HepG2 (cell line): ENCODE measurements around the gene BTG4. TPM values are rescaled to one million over a fixed set of nuclear protein-coding genes. Genes with fewer than 3 reads are reported as not detected.

Experiments
- ATAC-seq: fragments of 200-7000 bp; cut with Tn5 transposase; 3 replicates; pipeline ENCODE4 v1.9.1; 2020; ENCODE audit warnings: mild to moderate bottlenecking, moderate library complexity
- BruUV-seq: library from RNA; stranded (reverse); fragments of 400-500 nt; replicated peaks from 2 replicates; lab custom pipeline; 2021; lab: Mats Ljungman, UMichigan
- CTCF ChIA-PET: fragments of 300-600 bp; formaldehyde crosslinking; extraction: SDS; loops from one replicate; lab custom pipeline; 2021; ENCODE audit warnings: low total read pairs, inconsistent platforms, low intra/inter-chr PET ratio; lab: Yijun Ruan, JAX
- POLR2A ChIA-PET: fragments of 350-600 bp; sonication (Branson Sonifier 250); formaldehyde crosslinking; loops from one replicate; lab custom pipeline; 2020; ENCODE audit warnings: antibody characterized with exemption, inconsistent platforms; lab: Yijun Ruan, JAX
- DNase-seq: peaks from one replicate; pipeline ENCODE4 v3.0.0-alpha.2; 2015; ENCODE audit warnings: low spot score
- FAIRE-seq: peaks from 3 replicates; lab custom pipeline; 2011; peaks lifted over from hg19 to GRCh38; lab: Jason Lieb, UNC
- H2AFZ ChIP-seq: one replicate; pipeline ENCODE4 v1.6.1; 2011; ENCODE audit warnings: low read length, inconsistent platforms
- H3K27ac ChIP-seq: fragments of 300-600 bp; 3 replicates; pipeline ENCODE4 v1.8.0; 2011; ENCODE audit warnings: mixed run types, mild to moderate bottlenecking, mixed read lengths, low read length, inconsistent platforms; ENCODE audit not compliant: insufficient read depth; ENCODE audit errors: extremely low read length
- H3K27me3 ChIP-seq, 2 experiments: fragments of 200-600 bp in 1 of 2; 2 replicates in 1 of 2; 3 replicates in 1 of 2; pipeline versions ENCODE4 v1.6.0 to v1.8.0; 2011; ENCODE audit warnings: low read length in 2 of 2, mild to moderate bottlenecking in 2 of 2, moderate library complexity in 2 of 2, inconsistent platforms in 1 of 2; ENCODE audit not compliant: insufficient read depth in 2 of 2, control insufficient read depth in 1 of 2
- H3K36me3 ChIP-seq, 2 experiments: fragments of 200-600 bp in 1 of 2; replicated peaks in 1 of 2; 2 replicates in 1 of 2; 3 replicates in 1 of 2; pipeline versions ENCODE4 v1.5.1 to v1.8.0; 2011; ENCODE audit warnings: low read length in 2 of 2, inconsistent platforms in 1 of 2; ENCODE audit not compliant: insufficient read depth in 2 of 2, control insufficient read depth in 1 of 2
- H3K4me1 ChIP-seq: 2 replicates; pipeline ENCODE4 v1.5.1; 2012; ENCODE audit warnings: low read length, inconsistent platforms; ENCODE audit not compliant: insufficient read depth
- H3K4me2 ChIP-seq: 2 replicates; pipeline ENCODE4 v1.6.0; 2011; ENCODE audit warnings: low read depth, low read length, inconsistent platforms
- H3K4me3 ChIP-seq, 3 experiments: fragments of 200-600 bp in 1 of 3; sonication (generic), shearing (Covaris generic) in 1 of 3; replicated peaks in 1 of 3; 2 replicates each; pipeline ENCODE4 v1.5.1; 2011 to 2016; ENCODE audit warnings: low read length in 3 of 3, inconsistent platforms in 2 of 3, low read depth in 2 of 3, mild to moderate bottlenecking in 2 of 3, control low read depth in 1 of 3, mixed read lengths in 1 of 3; ENCODE audit not compliant: insufficient read depth in 1 of 3
- H3K79me2 ChIP-seq: one replicate; pipeline ENCODE4 v1.6.1; 2011; ENCODE audit warnings: low read length, inconsistent platforms; ENCODE audit not compliant: insufficient read depth
- H3K9ac ChIP-seq: 2 replicates; pipeline ENCODE4 v1.6.0; 2011; ENCODE audit warnings: mild to moderate bottlenecking, low read depth, low read length, inconsistent platforms; ENCODE audit not compliant: insufficient read depth
- H3K9me3 ChIP-seq: 2 replicates; pipeline ENCODE4 v1.5.1; 2012; ENCODE audit warnings: mild to moderate bottlenecking, low read length
- H4K20me1 ChIP-seq: 2 replicates; pipeline ENCODE4 v1.6.0; 2011; ENCODE audit warnings: inconsistent platforms, mild to moderate bottlenecking, low read length, moderate library complexity; ENCODE audit not compliant: insufficient read depth
- MAZ ChIP-seq, 2 experiments: sonication (generic) in 1 of 2; formaldehyde crosslinking in 1 of 2; IDR thresholded peaks; 2 replicates each; pipeline versions ENCODE4 v1.5.0 to v1.6.1; 2012 to 2020; ENCODE audit warnings: low read depth in 2 of 2, mild to moderate bottlenecking in 2 of 2, borderline replicate concordance in 1 of 2, improper control_type of control experiment in 1 of 2, low read length in 1 of 2, missing genetic modification reagents in 1 of 2, moderate library complexity in 1 of 2
- NONO ChIP-seq, 2 experiments: fragments of 450-650 bp in 1 of 2; sonication (generic) in 1 of 2; formaldehyde crosslinking in 1 of 2; IDR thresholded peaks in 1 of 2; conservative IDR thresholded peaks in 1 of 2; 2 replicates each; pipeline versions ENCODE4 v1.6.1 to v1.8.0; 2017 to 2022; ENCODE audit warnings: mild to moderate bottlenecking in 1 of 2, missing genetic modification reagents in 1 of 2, moderate library complexity in 1 of 2
- STAG1 ChIP-seq: sonication (generic); formaldehyde crosslinking; IDR thresholded peaks from 2 replicates; pipeline ENCODE4 v1.4.0; 2020; ENCODE audit warnings: missing genetic modification reagents
- WGBS: methylation state at CpG from one replicate; pipeline ENCODE4 v1.1.6; 2017; ENCODE audit warnings: low lambda C conversion rate; 5-methylcytosine and 5-hydroxymethylcytosine counted together
- in situ Hi-C: cut with HindIII; loops from 2 replicates; pipeline ENCODE4 v1.10.0; 2017; ENCODE audit warnings: low pct_unique_long_range_greater_than_20kb; ENCODE audit not compliant: extremely low pct_ligation_motif_present
- intact Hi-C: fragments of 100-400 bp; cut with micrococcal nuclease; formaldehyde crosslinking; loops from one replicate; pipeline ENCODE4 v1.10.0; 2022; ENCODE audit not compliant: unreplicated experiment
- polyA plus RNA-seq, 8 experiments: library from polyadenylated mRNA; depleted of rRNA in 3 of 8; stranded (reverse) in 7 of 8; unstranded in 1 of 8; fragments of >200 nt; fragmentation: Illumina TruSeq in 4 of 8; extraction: Trizol in 4 of 8; gene quantifications; 2 replicates each; pipeline versions ENCODE4 v1.2.1 to v1.2.3, GENCODE V29; 2011 to 2016; ENCODE audit warnings: low read depth in 4 of 8, missing spikeins in 1 of 8, mixed read lengths in 1 of 8; ENCODE audit not compliant: insufficient read depth in 1 of 8
- total RNA-seq, 5 experiments: library from RNA; depleted of rRNA; stranded (reverse); fragments of >200 nt; fragmentation: Illumina TruSeq; extraction: Trizol; gene quantifications; 2 replicates each; pipeline ENCODE4 v1.2.3, GENCODE V29; 2016; ENCODE audit warnings: low read depth in 1 of 5
- TF ChIP-seq, protein P1 (sequence below): sonication (generic); formaldehyde crosslinking; IDR thresholded peaks from 2 replicates; pipeline ENCODE4 v1.5.0; 2020; ENCODE audit warnings: mild to moderate bottlenecking, missing genetic modification reagents, moderate library complexity
- TF ChIP-seq, protein P2 (sequence below): sonication (generic); formaldehyde crosslinking; IDR thresholded peaks from 2 replicates; pipeline ENCODE4 v1.4.0; 2020; ENCODE audit warnings: mild to moderate bottlenecking, missing genetic modification reagents
- TF ChIP-seq, protein P3 (sequence below): sonication (generic); formaldehyde crosslinking; IDR thresholded peaks from 2 replicates; pipeline ENCODE4 v1.5.1; 2020; ENCODE audit warnings: mild to moderate bottlenecking, missing genetic modification reagents, moderate library complexity

BTG4 gene
- total and polyA plus RNA-seq, 2 of the 13 experiments (the other 11 are each of a cell fraction or from before 2014, with no cell fraction given), result not detected

DNA sequence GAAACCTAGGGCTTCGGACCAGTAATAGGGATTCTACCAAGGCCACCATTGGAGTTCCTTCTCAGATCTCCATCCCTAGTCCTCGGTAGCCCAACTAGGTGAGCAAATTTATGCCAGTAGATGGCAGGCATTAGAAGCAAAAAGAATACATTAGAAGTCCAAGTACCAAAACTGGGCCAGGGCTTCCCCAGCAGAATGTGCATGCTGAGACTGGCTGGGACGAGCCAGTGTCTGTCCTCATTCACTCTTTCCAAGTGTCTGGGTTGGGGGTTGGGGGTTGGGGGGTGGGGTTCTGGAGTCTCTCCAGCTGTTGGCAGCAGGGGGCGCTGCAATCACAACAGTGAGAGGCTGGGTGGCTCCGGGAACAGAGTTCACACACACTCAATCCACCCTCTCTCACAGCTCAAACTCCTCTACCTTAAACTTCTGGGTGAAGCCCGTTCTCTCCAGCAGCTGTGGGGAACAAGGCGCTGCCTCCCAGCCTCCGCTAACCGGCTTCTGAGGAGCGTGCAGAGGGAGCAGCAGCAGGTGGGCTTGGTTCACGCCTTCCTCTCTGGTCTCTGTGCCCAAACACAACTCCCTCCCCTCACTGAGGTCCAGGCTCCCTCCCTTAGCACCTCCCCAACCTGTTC, 57.5 kb downstream of the BTG4 start:
- no peak overlapping the region for H2AFZ ChIP-seq
- TF ChIP-seq MAZ (IDR thresholded peaks at IDR 0.05; ENCODE audit: borderline replicate concordance, low read depth, low read length) (peak; percentile 37; the same call in 1 of the 2 replicates), MAZ (CRISPR knock-in tag; IDR thresholded peaks at IDR 0.05; ENCODE audit: low read depth) (no peak), NONO (IDR thresholded peaks at IDR 0.05) (no peak), NONO (CRISPR knock-in tag; conservative IDR thresholded peaks at IDR 0.05) (no peak), STAG1 (peak; percentile 54)
- TF ChIP-seq, protein P1, sequence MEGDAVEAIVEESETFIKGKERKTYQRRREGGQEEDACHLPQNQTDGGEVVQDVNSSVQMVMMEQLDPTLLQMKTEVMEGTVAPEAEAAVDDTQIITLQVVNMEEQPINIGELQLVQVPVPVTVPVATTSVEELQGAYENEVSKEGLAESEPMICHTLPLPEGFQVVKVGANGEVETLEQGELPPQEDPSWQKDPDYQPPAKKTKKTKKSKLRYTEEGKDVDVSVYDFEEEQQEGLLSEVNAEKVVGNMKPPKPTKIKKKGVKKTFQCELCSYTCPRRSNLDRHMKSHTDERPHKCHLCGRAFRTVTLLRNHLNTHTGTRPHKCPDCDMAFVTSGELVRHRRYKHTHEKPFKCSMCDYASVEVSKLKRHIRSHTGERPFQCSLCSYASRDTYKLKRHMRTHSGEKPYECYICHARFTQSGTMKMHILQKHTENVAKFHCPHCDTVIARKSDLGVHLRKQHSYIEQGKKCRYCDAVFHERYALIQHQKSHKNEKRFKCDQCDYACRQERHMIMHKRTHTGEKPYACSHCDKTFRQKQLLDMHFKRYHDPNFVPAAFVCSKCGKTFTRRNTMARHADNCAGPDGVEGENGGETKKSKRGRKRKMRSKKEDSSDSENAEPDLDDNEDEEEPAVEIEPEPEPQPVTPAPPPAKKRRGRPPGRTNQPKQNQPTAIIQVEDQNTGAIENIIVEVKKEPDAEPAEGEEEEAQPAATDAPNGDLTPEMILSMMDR (CRISPR knock-in tag), result peak; percentile 64
- TF ChIP-seq, protein P2, sequence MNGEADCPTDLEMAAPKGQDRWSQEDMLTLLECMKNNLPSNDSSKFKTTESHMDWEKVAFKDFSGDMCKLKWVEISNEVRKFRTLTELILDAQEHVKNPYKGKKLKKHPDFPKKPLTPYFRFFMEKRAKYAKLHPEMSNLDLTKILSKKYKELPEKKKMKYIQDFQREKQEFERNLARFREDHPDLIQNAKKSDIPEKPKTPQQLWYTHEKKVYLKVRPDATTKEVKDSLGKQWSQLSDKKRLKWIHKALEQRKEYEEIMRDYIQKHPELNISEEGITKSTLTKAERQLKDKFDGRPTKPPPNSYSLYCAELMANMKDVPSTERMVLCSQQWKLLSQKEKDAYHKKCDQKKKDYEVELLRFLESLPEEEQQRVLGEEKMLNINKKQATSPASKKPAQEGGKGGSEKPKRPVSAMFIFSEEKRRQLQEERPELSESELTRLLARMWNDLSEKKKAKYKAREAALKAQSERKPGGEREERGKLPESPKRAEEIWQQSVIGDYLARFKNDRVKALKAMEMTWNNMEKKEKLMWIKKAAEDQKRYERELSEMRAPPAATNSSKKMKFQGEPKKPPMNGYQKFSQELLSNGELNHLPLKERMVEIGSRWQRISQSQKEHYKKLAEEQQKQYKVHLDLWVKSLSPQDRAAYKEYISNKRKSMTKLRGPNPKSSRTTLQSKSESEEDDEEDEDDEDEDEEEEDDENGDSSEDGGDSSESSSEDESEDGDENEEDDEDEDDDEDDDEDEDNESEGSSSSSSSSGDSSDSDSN (CRISPR knock-in tag), result 0 out of 2 replicates have a peak, but pooled peaks have one; percentile 14
- TF ChIP-seq, protein P3, sequence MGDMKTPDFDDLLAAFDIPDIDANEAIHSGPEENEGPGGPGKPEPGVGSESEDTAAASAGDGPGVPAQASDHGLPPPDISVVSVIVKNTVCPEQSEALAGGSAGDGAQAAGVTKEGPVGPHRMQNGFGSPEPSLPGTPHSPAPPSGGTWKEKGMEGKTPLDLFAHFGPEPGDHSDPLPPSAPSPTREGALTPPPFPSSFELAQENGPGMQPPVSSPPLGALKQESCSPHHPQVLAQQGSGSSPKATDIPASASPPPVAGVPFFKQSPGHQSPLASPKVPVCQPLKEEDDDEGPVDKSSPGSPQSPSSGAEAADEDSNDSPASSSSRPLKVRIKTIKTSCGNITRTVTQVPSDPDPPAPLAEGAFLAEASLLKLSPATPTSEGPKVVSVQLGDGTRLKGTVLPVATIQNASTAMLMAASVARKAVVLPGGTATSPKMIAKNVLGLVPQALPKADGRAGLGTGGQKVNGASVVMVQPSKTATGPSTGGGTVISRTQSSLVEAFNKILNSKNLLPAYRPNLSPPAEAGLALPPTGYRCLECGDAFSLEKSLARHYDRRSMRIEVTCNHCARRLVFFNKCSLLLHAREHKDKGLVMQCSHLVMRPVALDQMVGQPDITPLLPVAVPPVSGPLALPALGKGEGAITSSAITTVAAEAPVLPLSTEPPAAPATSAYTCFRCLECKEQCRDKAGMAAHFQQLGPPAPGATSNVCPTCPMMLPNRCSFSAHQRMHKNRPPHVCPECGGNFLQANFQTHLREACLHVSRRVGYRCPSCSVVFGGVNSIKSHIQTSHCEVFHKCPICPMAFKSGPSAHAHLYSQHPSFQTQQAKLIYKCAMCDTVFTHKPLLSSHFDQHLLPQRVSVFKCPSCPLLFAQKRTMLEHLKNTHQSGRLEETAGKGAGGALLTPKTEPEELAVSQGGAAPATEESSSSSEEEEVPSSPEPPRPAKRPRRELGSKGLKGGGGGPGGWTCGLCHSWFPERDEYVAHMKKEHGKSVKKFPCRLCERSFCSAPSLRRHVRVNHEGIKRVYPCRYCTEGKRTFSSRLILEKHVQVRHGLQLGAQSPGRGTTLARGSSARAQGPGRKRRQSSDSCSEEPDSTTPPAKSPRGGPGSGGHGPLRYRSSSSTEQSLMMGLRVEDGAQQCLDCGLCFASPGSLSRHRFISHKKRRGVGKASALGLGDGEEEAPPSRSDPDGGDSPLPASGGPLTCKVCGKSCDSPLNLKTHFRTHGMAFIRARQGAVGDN, result 0 out of 2 replicates have a peak, but pooled peaks have one; percentile 38

More for the DNA sequence above, 57.5 kb downstream of the BTG4 start:
- no peak overlapping the region for H3K27ac ChIP-seq
- H3K9ac ChIP-seq, result 0 out of 2 replicates have a peak overlapping the region, but pooled peaks have one; percentile 25
- H3K4me2 ChIP-seq, result peak overlapping the region; percentile 95
- no peaks in the 10 kb centered on the region for H3K36me3 ChIP-seq
- intact Hi-C loops, result loop anchor here (5.0 kb wide), 2 partner anchors 108 to 128 kb away; no protein-coding TSS in a partner anchor
- ChIA-PET CTCF (interaction anchor here (1.0 kb wide), 1 partner anchor 112 kb away, joined by 3 read pairs; no protein-coding TSS in a partner anchor), POLR2A (no interaction called here)
- WGBS, result 21% methylated on average over 3 of the region's 11 CpGs
- no TSS peak for BruUV-seq
- H3K79me2 ChIP-seq, result no peaks in the 10 kb centered on the region
- in situ Hi-C loops, result loop anchor here (10.0 kb wide), 1 partner anchor 380 kb away; no protein-coding TSS in a partner anchor
- H4K20me1 ChIP-seq, result no peaks in the 10 kb centered on the region
- FAIRE-seq (peak; percentile 21), DNase-seq (peak; percentile 42), ATAC-seq (peak; percentile 77)
- peaks cover 30% of the 10 kb centered on the region for H3K4me1 ChIP-seq
- peaks cover 9 to 46% of the 10 kb centered on the region in 2 experiments; a peak in 4 of 5 replicates for H3K27me3 ChIP-seq
- no peaks in the 10 kb centered on the region for H3K9me3 ChIP-seq
- peak overlapping the region; percentile 31 to 70 (median 37); a peak in 5 of 6 replicates for H3K4me3 ChIP-seq
